IMR-90 (cell line): ENCODE data around the gene CDC42EP4. TPM values are rescaled to one million over a fixed set of nuclear protein-coding genes. Genes with fewer than 3 reads are reported as not detected.
A peak's percentile ranks its signal among the peaks of the same experiment; 100 is the strongest.

Experiments
- ATAC-seq: fragments of 200-7000 bp; cut with Tn5 transposase; 2 replicates; pipeline ENCODE4 v1.9.1; 2020; ENCODE audit warnings: low read depth, mild to moderate bottlenecking, moderate library complexity
- BruUV-seq: library from RNA; stranded (reverse); fragments of 400-500 nt; replicated peaks from 2 replicates; lab custom pipeline; 2021; lab: Mats Ljungman, UMichigan
- CTCF ChIA-PET: fragments of 300-600 bp; formaldehyde crosslinking; extraction: SDS; loops from one replicate; lab custom pipeline; 2021; ENCODE audit warnings: antibody characterized with exemption; lab: Yijun Ruan, JAX
- POLR2A ChIA-PET: fragments of 300-600 bp; sonication (Branson Sonifier 250); formaldehyde crosslinking; loops from one replicate; lab custom pipeline; 2022; ENCODE audit warnings: antibody characterized with exemption; ENCODE audit not compliant: unreplicated experiment; lab: Charles Lee
- DNase-seq: peaks from one replicate; pipeline ENCODE4 v3.0.0; 2013
- H2AFZ ChIP-seq: replicated peaks from 2 replicates; pipeline ENCODE3; 2013; ENCODE audit warnings: low read length, mild to moderate bottlenecking; ENCODE audit not compliant: poor library complexity
- H2AK5ac ChIP-seq: 2 replicates; pipeline ENCODE4 v1.6.1; 2013; ENCODE audit warnings: low read depth, low read length, inconsistent platforms
- H2AK9ac ChIP-seq: replicated peaks from 2 replicates; pipeline ENCODE3; 2013; ENCODE audit warnings: mild to moderate bottlenecking, low read depth, low read length, moderate library complexity; ENCODE audit not compliant: poor library complexity
- H2BK120ac ChIP-seq: 2 replicates; pipeline ENCODE4 v1.6.1; 2013; ENCODE audit warnings: low read depth, low read length, inconsistent platforms
- H2BK15ac ChIP-seq: 3 replicates; pipeline ENCODE4 v1.6.1; 2013; ENCODE audit warnings: low read depth, low read length, inconsistent platforms
- H2BK20ac ChIP-seq: 2 replicates; pipeline ENCODE4 v1.6.1; 2013; ENCODE audit warnings: low read depth, mild to moderate bottlenecking, inconsistent platforms, low read length, moderate library complexity
- H2BK5ac ChIP-seq: 2 replicates; pipeline ENCODE4 v1.6.1; 2013; ENCODE audit warnings: mild to moderate bottlenecking, low read depth, low read length, inconsistent platforms; ENCODE audit not compliant: poor library complexity, severe bottlenecking
- H3K14ac ChIP-seq: replicated peaks from 2 replicates; pipeline ENCODE4 v1.6.1; 2013; ENCODE audit warnings: low read depth, low read length, inconsistent platforms
- H3K18ac ChIP-seq: 2 replicates; pipeline ENCODE4 v1.6.1; 2013; ENCODE audit warnings: low read depth, low read length, control low read depth
- H3K23ac ChIP-seq: 2 replicates; pipeline ENCODE4 v1.6.1; 2013; ENCODE audit warnings: low read depth, low read length, inconsistent platforms
- H3K27ac ChIP-seq: 2 replicates; pipeline ENCODE4 v1.5.1; 2013; ENCODE audit warnings: mild to moderate bottlenecking, control low read depth, low read length; ENCODE audit not compliant: insufficient read depth
- H3K27me3 ChIP-seq: 2 replicates; pipeline ENCODE4 v1.6.1; 2013; ENCODE audit warnings: low read length; ENCODE audit not compliant: control insufficient read depth, insufficient read depth
- H3K36me3 ChIP-seq: 2 replicates; pipeline ENCODE4 v1.6.1; 2013; ENCODE audit warnings: low read length, mixed read lengths; ENCODE audit not compliant: control insufficient read depth, insufficient read depth
- H3K4ac ChIP-seq: 2 replicates; pipeline ENCODE4 v1.6.1; 2013; ENCODE audit warnings: low read depth, low read length, inconsistent platforms
- H3K4me1 ChIP-seq: 2 replicates; pipeline ENCODE4 v1.6.1; 2013; ENCODE audit warnings: low read length, mixed read lengths; ENCODE audit not compliant: control insufficient read depth, insufficient read depth
- H3K4me2 ChIP-seq: 2 replicates; pipeline ENCODE4 v1.6.1; 2013; ENCODE audit warnings: low read depth, mild to moderate bottlenecking, control low read depth, low read length, moderate library complexity
- H3K4me3 ChIP-seq: 2 replicates; pipeline ENCODE4 v1.5.1; 2013; ENCODE audit warnings: low read depth, mild to moderate bottlenecking, control low read depth, low read length, moderate library complexity; ENCODE audit not compliant: insufficient read depth
- H3K56ac ChIP-seq: 2 replicates; pipeline ENCODE4 v1.6.1; 2013; ENCODE audit warnings: low read length, inconsistent platforms; ENCODE audit not compliant: insufficient read depth; ENCODE audit errors: extremely low read depth
- H3K79me1 ChIP-seq, 2 experiments: 2 replicates each; pipeline ENCODE4 v1.6.1; 2013; ENCODE audit warnings: low read length in 2 of 2, inconsistent platforms in 1 of 2, low read depth in 1 of 2
- H3K9ac ChIP-seq: 2 replicates; pipeline ENCODE4 v1.6.1; 2013; ENCODE audit warnings: low read depth, low read length, control low read depth
- H3K9me1 ChIP-seq: 2 replicates; pipeline ENCODE4 v1.6.1; 2013; ENCODE audit warnings: low read length, inconsistent platforms; ENCODE audit not compliant: insufficient read depth
- H3K9me3 ChIP-seq: 2 replicates; pipeline ENCODE4 v1.6.1; 2013; ENCODE audit warnings: low read length; ENCODE audit not compliant: control insufficient read depth, insufficient read depth
- H4K20me1 ChIP-seq: 2 replicates; pipeline ENCODE4 v1.6.1; 2013; ENCODE audit warnings: low read length, inconsistent platforms; ENCODE audit not compliant: insufficient read depth
- H4K5ac ChIP-seq: 2 replicates; pipeline ENCODE4 v1.6.1; 2013; ENCODE audit warnings: mild to moderate bottlenecking, low read depth, low read length, control low read depth
- H4K8ac ChIP-seq, 2 experiments: 2 replicates each; pipeline ENCODE4 v1.6.1; 2013; ENCODE audit warnings: low read depth in 2 of 2, low read length in 2 of 2, control low read depth in 1 of 2, inconsistent platforms in 1 of 2
- H4K91ac ChIP-seq: 2 replicates; pipeline ENCODE4 v1.6.1; 2013; ENCODE audit warnings: low read depth, low read length, inconsistent platforms; ENCODE audit not compliant: insufficient read depth
- CTCF ChIP-seq: conservative IDR thresholded peaks from 2 replicates; pipeline ENCODE4 v1.5.1; 2012; ENCODE audit warnings: mild to moderate bottlenecking, low read depth, low read length, improper control_type of control experiment
- FOS ChIP-seq: fragments of 150-350 bp; IDR thresholded peaks from 2 replicates; pipeline ENCODE4 v1.6.1; 2016; ENCODE audit warnings: low read depth, low read length
- MAFK ChIP-seq: IDR thresholded peaks from 2 replicates; pipeline ENCODE4 v1.6.1; 2012; ENCODE audit warnings: low read depth, low read length, improper control_type of control experiment
- MXI1 ChIP-seq: IDR thresholded peaks from 2 replicates; pipeline ENCODE4 v1.6.1; 2012; ENCODE audit warnings: low read depth, mild to moderate bottlenecking, low read length, moderate library complexity, borderline replicate concordance
- NFE2L2 ChIP-seq: fragments of 150-350 bp; IDR thresholded peaks from 2 replicates; pipeline ENCODE4 v1.6.1; 2016; ENCODE audit warnings: low read depth, mild to moderate bottlenecking, low read length
- POLR2A ChIP-seq: IDR thresholded peaks from 2 replicates; pipeline ENCODE4 v1.6.1; 2012; ENCODE audit warnings: mild to moderate bottlenecking, low read depth, low read length
- RAD21 ChIP-seq: IDR thresholded peaks from 2 replicates; pipeline ENCODE4 v1.6.1; 2012; ENCODE audit warnings: low read length, improper control_type of control experiment
- RFX5 ChIP-seq: IDR thresholded peaks from 2 replicates; pipeline ENCODE4 v1.8.0; 2012; ENCODE audit warnings: low read depth, mild to moderate bottlenecking, low read length, moderate library complexity
- WGBS, 2 experiments: methylation state at CpG; one replicate each; pipeline versions ENCODE4 v1.1.5 to v1.1.7; 2013; ENCODE audit warnings: missing lambda C conversion rate in 2 of 2; ENCODE audit not compliant: insufficient read length in 1 of 2; ENCODE audit errors: extremely low coverage in 2 of 2; 5-methylcytosine and 5-hydroxymethylcytosine counted together
- dilution Hi-C: fragments of 300-500 bp; cut with HindIII; formaldehyde crosslinking; loops from one replicate; pipeline ENCODE4 v1.14.3; 2018; ENCODE audit warnings: low sequenced_read_pairs; ENCODE audit not compliant: unreplicated experiment
- in situ Hi-C: fragments of 300-500 bp; cut with MboI; formaldehyde crosslinking; loops from 3 replicates; pipeline ENCODE4 v1.14.3; 2019; ENCODE audit warnings: low sequenced_read_pairs, inconsistent platforms, mixed read lengths
- intact Hi-C: fragments of 100-400 bp; cut with micrococcal nuclease; formaldehyde crosslinking; loops from 2 replicates; pipeline ENCODE4 v1.10.0; 2022
- polyA plus RNA-seq, 3 experiments: library from polyadenylated mRNA; depleted of rRNA; stranded (reverse); fragments of >200 nt; gene quantifications; 2 replicates each; pipeline ENCODE4 v1.2.3, GENCODE V29; 2012; ENCODE audit warnings: low replicate concordance in 1 of 3
- total RNA-seq: library from RNA; depleted of rRNA; stranded (reverse); fragments of >200 nt; gene quantifications from 2 replicates; pipeline ENCODE4 v1.2.3, GENCODE V29; 2012

Gene CDC42EP4
- total and polyA plus RNA-seq, 2 of the 4 experiments (the other 2 are of a cell fraction): 14.3 to 25.8 TPM

- Histone ChIP-seq H2BK15ac (peak overlapping the region; percentile 89; the same call in 2 of the 3 replicates), H2AK5ac (peak overlapping the region; percentile 47; the same call in 1 of the 2 replicates), H3K4me2 (no peak overlapping the region), H3K79me1 (peaks cover 0 to 23% of the 10 kb centered on the region in 2 experiments; a peak in 1 of 4 replicates), H2AK9ac (peak overlapping the region; percentile 77), H3K36me3 (no peaks in the 10 kb centered on the region), H4K91ac (peak overlapping the region; percentile 70), H3K27ac (peak overlapping the region; percentile 81), H3K4ac (peak overlapping the region; percentile 99), H3K56ac (no peak overlapping the region), H2AFZ (peak overlapping the region; percentile 92), H3K27me3 (no peaks in the 10 kb centered on the region), H3K4me1 (peaks cover 55% of the 10 kb centered on the region), H3K9ac (no peak overlapping the region; the same call in 1 of the 2 replicates), H4K5ac (peak overlapping the region; percentile 4; the same call in 1 of the 2 replicates), H4K20me1 (no peaks in the 10 kb centered on the region), H3K4me3 (no peak overlapping the region), H3K14ac (peak overlapping the region; percentile 10; the same call in 1 of the 2 replicates), H3K9me3 (no peaks in the 10 kb centered on the region), H3K23ac (no peak overlapping the region), H2BK20ac (peak overlapping the region; percentile 89), H4K8ac (peak overlapping the region; percentile 89 to 96), H2BK120ac (peak overlapping the region; percentile 99), H3K18ac (peak overlapping the region; percentile 6; the same call in 1 of the 2 replicates), H2BK5ac (peak overlapping the region; percentile 81), H3K9me1 (peaks cover 41% of the 10 kb centered on the region)
- ATAC-seq (no peak), DNase-seq (no peak)
- BruUV-seq: no TSS peak
- dilution Hi-C loops: no loop called here
- in situ Hi-C loops: no loop called here
- TF ChIP-seq MXI1 (no peak), POLR2A (no peak), RFX5 (no peak), NFE2L2 (no peak), CTCF (no peak), FOS (no peak), MAFK (no peak), RAD21 (no peak)
- ChIA-PET POLR2A (no interaction called here), CTCF (interaction anchor here (0.5 to 0.9 kb wide), 3 partner anchors 21 to 27 kb away, joined by 3 read pairs; no protein-coding TSS in a partner anchor)
- WGBS, 2 experiments: 37% methylated on average over 2 of the region's 15 CpGs; no CpG with 5 or more reads in 1 of the 2 experiments
- intact Hi-C loops: loop anchor here (2.0 kb wide), 1 partner anchor 31 kb away; no protein-coding TSS in a partner anchor
These were observed 29.7 kb upstream of the CDC42EP4 start for GRCh38 chr17:73341350-73342049.
